Testis (tissue), 2 donors: ENCODE results near the gene DNAJC30.
"Not testable (repeated sequence)": the region's sequence is repeated elsewhere in the genome, so short reads cannot be mapped to it uniquely, and the experiment has no call there.

Experiments
- CTCF ChIP-seq, 3 experiments: fragments of 450-650 bp in 2 of 3; fragments of 200-600 bp in 1 of 3; sonication (generic) in 1 of 3; IDR thresholded peaks; one replicate each; pipeline ENCODE4 v1.5.1; 2016 to 2019; ENCODE audit warnings: antibody characterized with exemption in 3 of 3, mild to moderate bottlenecking in 2 of 3, moderate library complexity in 1 of 3
- POLR2A ChIP-seq: fragments of 450-650 bp; IDR thresholded peaks from one replicate; pipeline ENCODE4 v1.6.1; 2017; ENCODE audit warnings: antibody characterized with exemption, mild to moderate bottlenecking, moderate library complexity

GRCh38 chr7:73660594-73660993 lies 22.7 kb downstream of the DNAJC30 start:
- TF ChIP-seq CTCF (IDR thresholded peaks at IDR 0.05); POLR2A: not testable (repeated sequence)
